HG02884 (cell line): Measurements from ENCODE around the gene GJC2.
"Not testable (repeated sequence)": the region's sequence is repeated elsewhere in the genome, so short reads cannot be mapped to it uniquely, and the experiment has no call there.

Source experiments
- ATAC-seq: cut with Tn5 transposase; IDR thresholded peaks from one replicate; pipeline ENCODE4 v1.9.1; 2021; ENCODE audit warnings: mild to moderate bottlenecking, moderate library complexity; ENCODE audit not compliant: unreplicated experiment

GJC2 gene

DNA sequence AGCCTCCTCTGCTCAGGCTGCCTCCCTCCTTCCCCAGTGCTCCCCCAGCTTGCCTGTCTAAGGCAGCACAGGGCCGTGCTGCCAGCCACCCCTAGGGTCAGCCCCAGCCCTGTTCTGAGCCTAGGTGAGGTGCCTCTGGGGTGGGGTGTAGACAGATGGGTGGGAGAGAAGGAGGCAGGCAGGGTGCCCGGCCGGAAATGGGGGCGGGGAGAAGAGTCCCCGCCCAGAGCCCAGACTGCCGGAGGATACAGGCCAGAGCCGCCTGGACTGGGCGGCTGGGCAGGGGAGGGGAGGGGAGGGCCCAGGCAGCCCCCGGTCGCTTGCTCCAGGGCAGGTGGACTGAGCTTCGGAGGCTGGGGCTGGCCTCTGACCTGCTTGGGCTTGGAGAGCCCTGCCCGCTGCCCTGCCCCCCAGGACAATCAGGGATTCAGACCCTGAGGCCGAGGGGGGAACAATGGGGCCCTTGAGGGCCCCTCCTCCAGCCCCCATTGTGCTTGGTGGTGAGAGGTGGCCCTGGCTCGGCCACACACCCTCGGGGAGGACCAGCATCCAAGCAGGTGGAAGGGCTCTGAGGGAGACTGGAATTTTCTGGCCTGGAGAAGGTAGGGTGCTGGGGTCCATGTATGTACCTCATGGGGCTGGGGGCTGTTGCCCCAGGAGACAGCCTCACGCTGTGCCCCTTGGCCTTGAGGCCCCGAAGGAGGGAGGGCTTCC is at the start of gene GJC2:
TSS of gene GJC2 (plus strand) at position 525 of the 714 bp plus-strand sequence. CDS start 7,829 bp downstream, outside the sequence.
- no peak for ATAC-seq

DNA sequence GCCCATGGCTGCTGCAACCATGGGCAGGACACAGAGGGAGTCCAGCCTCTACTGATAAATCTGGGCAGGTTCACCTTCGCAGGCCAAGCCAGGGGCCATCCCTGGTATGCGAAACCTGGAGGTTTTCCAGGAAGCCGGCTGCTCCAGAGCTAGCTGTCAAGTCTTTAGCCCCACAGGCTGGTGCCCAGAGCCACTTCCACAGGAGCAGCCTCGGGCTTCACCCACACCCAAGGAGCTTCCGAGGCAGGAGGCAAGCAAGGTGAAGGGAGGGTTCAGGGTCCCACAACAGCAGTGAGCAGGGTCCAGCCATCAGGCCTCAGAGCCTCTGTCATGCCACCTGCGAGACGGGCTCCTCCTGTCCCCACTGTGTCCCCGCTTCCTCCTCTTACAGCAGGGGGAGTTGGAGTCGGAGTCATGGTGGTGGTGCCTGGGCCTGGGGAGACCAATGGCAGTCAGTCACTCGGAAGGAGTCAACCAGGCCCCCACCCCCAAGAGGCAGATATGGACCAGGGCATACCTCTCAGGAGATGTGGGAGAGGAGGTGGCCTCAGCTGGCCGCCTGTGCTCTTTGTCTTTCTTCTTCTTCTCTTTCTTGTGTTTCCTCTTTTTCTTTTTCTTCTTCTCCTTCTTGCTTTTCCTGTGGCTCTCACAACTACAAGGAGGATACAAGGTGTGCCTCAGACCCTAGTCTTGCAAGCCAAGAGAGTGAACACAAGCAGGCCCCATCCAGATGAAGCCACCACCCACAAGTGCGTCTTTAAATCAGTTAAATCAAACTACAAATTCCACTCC is 48.7 kb upstream of the GJC2 start:
- no peak for ATAC-seq

DNA sequence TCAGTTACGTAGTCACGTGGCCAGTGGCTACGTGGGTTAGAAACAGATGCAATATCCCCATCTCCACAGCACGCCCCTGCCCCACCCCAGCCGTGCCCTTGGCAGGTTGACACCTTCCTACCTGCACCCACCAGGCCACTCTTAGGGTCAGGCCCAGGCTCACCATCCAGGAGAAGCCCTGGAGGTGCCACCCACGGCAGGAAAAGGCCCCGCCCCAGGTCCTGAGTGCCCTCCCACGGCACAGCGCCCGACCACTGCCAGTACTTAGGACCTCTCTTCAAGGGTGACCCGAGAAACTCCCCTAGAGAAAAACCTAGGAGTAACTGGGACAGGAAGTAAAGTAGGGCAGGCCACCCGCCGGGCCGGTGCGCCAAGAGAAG is 48.1 kb upstream of the GJC2 start:
- no peak for ATAC-seq

DNA sequence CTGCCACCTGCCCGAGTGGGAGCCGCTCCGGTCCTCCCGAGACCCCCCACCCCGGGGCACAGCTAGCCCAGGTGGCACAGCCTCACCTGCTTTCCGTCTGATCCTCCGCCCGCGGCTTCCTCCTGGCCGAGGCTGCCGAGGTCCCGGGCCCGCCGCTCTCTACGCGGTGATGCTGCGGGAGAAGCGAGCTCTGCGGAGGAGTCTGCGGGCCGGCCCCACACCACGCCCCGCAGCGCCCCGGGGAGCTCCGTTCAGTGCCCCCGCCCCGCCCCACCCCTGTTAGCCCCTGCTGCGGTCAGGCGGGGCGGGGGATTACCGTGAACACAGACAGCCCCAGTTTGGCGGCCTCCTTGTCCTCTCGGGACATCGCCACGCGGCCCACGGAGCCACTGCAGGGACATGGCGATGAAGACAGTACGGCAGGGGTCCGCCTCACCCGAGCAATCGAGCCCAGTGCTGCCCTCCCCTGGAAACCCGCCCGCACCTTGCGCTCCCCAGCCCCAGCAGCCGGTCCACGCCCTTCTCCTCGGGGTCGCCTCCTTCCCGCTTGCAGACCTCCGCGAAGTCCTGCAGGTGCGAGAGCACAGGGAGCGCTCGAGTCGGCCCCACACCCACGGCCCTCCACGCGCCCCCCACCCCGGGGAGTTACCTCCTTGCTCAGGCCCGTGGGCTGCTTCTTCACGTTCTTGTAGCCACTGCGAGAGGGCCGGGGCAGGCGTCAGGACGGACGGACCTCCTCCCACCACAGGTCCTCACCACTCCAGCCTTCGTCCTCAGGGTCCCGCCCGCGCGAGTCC is 47.5 kb upstream of the GJC2 start:
- peak; percentile 24 for ATAC-seq

DNA sequence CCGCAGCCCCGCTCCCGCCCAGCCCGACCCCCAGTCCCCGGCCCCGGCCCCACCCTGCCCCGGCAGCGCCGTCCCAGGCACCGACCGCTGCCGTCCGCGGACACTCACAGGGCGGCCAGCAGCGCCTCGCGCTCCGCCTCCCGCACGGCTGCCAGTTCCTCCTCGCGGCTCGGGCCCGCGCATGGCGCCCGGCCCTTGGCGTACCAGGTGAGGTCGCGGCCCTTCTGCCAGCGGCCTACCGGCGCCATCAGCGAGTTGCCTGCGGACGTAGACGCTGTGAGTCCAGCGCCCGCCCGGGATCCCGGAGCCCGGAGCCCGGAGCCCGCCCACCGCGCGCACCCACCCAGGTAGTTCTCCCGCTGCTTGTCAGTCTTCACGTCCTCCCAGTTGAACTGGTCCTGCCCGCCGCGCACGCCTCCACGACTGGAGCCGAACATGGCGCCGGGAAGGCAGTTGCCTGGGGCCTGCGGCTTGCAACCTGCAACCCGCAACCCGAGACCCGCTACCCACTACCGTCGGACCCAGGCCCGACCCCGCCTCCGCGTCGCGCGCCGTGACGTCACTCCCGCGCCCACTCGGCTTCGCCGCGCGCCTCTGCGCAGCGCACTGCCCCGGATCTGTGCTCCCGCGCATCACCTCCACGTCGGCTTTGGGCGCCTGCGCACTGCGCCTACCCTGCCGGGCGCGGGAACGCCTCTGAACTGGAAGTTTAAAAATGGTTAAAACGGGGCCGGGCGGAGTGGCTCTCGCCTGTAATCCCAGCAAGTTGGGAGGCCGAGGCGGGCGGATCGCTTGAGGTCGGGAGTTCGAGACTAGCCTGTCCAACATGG is 46.7 kb upstream of the GJC2 start, which contains the start of gene C1orf35:
TSS of gene C1orf35 (minus strand) at position 535 of the 830 bp plus-strand sequence. CDS start at position 437, 98 bp downstream.
- ATAC-seq: peak; percentile 68

DNA sequence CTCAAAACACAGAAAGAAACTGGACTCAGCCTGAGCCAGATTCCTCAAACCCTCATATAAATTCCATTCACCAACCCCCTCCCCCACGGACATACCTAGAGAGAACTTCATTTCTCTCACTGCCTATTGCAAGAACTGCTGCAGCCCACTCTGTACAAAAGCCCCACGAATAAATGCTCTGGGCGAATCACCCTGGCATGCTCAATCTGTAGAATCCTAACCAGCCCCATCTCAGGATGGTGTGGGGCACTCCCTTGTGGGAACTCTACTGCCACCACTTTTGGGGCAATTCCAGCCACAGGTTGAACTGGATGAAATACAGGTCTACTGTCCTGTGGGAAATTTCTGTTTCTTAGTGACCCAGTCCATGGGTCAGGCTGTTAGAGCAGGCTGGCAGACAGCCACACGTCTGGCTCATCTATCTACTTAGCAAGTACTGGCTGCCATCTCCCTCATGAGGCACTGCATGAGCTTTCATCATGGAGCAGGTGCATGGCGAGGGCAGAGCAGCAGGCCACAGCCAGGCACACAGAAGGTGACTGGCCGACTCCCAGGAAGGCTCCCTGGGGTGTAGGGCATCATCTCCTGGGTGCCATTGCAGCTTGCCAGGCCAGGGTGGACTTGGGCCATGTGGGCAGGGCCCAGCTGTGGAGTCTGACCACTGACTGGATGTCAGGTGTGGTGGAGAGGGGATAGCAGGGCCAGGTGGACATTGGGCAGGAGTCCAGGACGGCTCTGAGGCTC is 45.0 kb upstream of the GJC2 start:
- no peak for ATAC-seq

DNA sequence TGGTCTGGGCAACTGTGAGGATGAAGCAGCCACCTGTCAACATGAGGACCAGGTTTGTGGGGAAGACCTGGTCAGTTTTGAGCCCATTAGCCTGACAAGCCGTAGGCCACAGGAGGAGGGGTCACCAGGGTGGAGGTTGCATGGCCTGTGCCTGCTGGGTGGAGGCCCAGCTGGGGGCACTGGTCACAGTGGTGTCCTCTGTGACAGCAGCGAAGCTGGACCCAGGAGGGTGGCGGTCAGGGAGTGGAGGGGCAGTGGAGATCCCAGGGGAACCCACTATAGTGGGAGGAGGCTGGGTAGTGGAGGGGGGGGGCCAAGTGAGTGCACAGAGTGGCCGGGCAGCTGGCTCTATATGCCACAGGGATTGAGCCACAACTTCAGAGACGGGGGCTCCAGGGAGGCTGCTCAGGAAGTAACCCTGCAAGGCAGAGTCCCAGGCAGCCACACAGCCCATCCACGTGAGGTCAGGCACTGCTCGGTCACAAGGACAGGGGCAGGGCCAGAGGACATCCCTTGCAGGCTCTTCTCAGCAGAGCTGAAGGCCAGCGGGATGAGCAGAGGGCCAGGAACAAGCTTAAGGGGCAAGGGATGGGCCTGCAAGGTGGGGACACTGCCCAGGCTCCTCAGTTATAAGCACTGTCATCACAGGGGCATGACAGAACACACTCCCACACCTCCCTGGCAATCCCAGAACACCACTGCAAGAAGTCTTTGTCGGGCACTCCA is 44.3 kb upstream of the GJC2 start:
- no peak for ATAC-seq

DNA sequence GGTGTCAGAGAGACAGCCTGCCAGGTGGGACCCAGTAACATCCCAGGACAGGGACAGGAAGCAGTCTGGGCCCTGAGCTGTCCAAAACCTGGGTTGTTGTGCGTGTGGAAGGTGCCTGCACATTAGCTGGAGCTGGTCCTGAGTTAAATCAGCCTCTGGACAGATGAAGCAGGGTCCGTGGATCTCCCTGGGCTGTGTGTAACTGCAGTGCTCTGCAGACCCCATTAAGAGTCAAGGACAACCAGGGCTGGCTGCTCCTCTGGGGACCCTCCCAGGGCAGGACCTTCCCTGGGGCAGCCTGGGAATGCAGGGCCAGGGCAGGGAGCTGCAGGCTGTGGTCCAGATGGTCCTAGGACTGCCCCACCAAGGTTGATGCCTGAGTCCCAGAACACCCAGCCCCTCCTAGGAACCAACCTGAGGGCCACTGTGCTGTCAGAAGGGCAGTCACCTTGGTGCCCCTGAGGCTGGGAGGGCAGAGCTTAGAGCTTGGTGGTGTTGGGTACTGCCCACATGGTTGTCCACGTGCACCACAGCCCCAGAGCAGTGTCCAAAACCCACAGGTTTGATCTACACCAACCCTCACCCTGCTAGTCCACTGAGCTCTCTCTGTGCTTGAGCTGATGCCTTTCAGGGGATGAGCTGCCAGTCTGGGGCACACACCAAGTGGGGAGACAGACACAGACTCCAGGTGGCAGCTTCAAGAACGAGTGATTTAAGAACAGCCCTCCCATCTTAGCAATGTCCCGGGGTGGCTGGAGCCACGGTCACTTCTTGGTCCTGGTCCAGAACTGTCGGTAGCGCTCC is 43.5 kb upstream of the GJC2 start:
- no peak for ATAC-seq

DNA sequence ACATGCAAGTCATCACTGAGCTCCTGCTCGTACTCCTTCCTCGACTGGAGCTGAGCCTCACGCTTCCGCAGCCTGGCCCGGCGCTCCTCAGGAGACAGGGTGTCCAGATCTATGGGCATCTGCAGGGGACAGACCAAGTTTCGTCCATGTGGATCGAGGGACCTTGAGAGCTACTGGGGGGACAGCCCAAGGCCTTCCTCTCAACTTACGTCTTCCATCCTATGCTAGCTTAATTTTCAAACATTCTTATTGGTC is 43.0 kb upstream of the GJC2 start:
- ATAC-seq: no peak

DNA sequence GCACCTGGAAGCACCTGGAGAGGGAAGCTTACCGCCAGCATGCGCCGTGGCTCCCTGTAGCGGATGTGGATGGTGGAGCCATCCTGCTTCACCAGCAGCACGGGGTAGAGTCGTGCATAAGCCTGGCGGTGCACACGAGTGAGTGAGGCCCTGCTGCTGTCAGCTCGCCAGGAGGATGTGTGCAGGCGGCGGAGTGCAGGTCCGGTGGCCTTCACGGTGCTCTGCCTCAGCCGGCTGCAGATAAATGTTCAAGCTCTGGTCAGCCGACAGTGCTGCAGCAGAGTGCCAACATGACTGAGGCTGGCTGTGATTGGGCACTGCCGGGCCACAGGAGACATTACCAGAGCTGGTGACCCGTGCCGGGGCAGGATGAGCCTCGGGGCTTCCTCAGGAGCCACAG is 42.1 kb upstream of the GJC2 start:
- ATAC-seq: no peak

DNA sequence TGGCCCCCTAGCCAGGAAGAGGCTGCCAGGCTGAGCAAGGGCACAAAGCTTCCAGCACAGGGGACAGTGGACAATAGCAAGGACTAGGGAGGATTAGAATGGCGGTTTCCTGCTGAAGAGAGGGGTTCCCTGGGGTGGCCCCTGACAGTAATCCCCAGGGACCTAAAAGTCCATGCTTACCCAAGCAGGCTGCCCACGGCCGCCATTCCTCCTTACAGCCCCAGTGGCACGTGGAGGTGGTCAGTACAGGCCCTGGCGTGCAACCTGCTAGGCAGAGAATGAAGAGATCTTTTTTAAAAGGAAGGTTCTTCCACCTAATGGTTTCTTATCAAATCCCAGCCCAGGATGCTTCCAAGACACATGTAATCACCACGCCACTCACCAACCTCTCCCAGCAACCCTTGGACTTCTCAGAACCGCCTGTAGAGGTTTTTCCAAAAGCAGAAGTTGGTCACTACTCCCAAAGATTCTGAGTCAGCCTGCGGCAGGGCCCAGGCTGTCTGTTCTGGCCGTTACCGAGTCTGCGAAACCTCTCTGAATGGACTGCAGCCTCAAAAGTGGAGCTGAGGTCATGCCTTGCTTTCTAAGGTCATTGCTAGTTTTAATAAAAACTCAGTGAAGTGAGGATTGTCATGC is 41.6 kb upstream of the GJC2 start:
- no peak for ATAC-seq

DNA sequence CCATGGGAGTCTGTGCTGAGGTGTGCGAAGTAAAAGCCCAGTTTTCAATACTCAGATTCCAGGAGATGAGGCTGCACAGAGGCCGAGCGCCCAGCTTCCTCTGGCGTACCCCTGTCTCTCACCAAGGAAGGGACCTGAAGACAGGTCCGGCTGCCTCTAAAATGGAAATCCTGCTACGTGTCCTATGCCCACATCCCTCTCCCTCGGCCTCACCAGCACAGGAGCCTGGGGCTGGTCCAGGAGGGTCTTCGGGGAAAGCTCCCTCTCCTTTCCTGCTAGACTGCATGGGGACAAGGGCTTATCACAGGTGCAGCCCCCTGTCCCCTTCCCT is 41.0 kb upstream of the GJC2 start:
- no peak for ATAC-seq

DNA sequence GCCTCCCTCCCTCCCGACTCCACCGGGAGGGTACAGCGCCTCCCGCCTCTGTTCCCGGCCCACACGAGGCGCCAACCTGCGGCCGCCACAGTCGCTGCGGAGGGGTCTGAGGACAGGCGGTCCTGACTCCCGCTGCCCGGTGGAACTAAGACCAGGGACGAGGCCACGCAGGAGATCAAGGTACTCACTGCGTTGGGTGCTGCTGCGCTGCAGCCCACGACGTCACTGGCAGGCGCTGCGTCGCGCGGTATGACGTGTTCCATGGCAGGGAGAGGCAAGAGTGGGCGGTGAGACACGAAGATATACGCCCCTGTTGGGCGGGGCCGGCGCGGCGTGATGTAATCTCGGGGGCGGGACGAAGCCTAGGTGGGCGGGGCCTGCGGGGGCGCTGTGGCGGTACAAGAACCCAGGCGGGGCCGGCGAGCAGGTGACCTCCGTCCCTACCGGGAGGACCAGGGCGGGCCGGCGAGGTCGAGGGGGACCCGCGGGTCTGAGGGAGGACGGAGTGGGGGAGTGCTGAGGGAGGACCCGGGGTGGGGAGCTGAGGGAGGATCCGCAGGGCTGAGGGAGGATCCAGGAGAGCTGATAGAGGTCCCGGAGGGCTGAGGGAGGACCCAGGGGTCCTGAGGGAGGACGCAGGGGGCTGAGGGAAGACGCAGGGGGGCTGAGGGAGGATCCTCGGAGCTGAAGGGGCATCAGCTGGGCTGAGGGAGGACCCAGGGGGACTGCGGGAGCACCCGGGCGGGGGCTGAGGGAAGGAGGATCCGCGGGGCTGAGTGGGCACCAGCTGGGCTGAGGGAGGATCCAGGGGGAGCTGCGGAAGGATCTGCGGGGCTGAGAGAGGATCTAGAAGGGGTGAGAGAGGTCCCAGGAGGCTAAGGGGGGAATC is 40.4 kb upstream of the GJC2 start, which contains the start of gene MRPL55:
TSS of gene MRPL55 (minus strand) at position 227 of the 889 bp plus-strand sequence. CDS start 1,039 bp downstream, outside the sequence.
- peak; percentile 81 for ATAC-seq

DNA sequence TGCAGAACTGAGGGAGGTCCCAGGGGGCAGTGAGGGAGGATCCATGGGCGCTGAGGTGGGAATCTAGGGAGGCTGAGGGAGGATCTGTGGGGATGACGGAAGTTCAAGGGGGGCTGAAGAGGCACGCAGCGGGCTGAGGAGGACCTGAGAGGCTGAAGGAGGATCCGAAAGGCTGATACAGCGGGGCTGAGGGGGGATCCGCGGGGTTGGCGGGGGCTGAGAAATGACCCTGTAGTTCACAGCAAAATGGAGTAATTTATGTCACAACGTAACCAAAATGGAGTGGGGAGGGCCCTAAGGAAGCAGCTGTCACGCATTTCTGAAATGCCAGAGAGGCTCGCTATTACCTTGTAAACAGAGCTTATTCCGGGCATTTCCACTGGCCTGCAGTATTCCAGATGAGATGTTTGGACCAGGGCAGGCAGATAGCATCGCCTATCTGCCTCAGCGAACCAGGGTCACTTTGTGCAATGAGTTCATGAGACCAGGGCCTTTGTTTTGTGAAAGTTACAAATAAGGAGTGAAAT is 39.7 kb upstream of the GJC2 start:
- no peak for ATAC-seq

DNA sequence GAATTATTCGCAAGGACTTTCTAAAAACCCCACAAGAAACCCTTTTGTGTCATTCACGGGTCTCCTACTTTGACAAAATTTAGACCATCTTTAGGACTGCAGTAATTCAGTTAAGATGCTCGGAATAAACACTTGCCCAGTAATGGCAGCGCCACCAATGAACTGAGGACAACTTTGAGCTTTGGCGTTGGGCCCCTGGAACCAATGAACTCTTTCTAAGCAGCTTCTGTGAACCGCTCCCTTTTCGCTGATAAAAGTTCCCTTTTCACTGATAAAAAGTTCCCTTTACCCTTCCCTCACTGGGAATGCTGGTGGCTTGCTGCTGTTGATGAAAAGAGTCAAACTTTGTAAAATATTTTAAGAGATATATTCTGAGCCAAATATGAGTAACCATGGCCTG is 39.2 kb upstream of the GJC2 start:
- ATAC-seq: no peak

DNA sequence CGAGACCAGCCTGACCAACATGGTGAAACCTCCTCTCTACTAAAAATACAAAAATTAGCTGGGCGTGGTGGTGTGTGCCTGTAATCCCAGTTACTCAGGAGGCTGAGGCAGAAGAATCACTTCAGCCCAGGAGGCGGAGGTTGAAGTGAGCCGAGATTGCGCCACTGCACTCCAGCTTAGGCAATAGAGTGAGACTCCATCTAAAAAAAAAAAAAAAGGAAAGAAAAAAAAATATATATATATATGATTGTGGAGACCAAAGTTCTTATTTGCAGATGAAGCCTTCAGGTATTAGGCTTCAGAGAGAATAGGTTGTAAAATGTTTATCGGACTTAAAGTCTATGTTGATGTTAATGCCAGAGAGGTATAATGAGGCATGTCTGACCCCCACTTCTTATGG is 38.4 kb upstream of the GJC2 start:
- not testable (repeated sequence) for ATAC-seq

DNA sequence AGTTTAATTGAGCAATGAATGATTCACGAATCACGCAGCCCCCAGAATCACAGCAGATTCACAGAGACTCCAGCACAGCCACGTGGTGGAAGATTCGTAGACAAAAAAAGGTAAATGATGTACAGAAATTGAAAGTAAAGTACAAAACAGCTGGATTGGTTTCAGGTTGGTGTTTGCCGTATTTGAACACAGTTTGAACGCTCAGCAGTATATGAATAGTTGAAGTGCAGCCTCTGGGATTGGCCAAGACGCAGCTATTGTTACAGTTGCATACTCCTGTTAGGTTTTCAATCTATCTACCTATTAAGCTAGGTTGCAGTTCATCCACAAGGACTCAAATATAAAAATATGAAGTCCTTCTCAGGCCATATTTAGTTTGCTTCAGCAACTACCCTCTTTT is 37.6 kb upstream of the GJC2 start:
- ATAC-seq: no peak
